Neural progenitor cell (in vitro differentiated cells): ENCODE results near the gene STAC. TPM values are rescaled to one million over a fixed set of nuclear protein-coding genes. Genes with fewer than 3 reads are reported as not detected.

Source experiments
- DNase-seq: peaks from one replicate; pipeline ENCODE4 v3.0.0-alpha.2; 2016; ENCODE audit warnings: low spot score
- H2AFZ ChIP-seq: fragments of 200-600 bp; sonication (generic); replicated peaks from 2 replicates; pipeline ENCODE4 v1.6.1; 2016; ENCODE audit warnings: antibody characterized with exemption
- H3F3A ChIP-seq: fragments of 200-600 bp; sonication (generic); 2 replicates; pipeline ENCODE4 v1.6.1; 2016; ENCODE audit warnings: antibody characterized with exemption, low read depth
- H3K27ac ChIP-seq: fragments of 200-600 bp; sonication (generic); 2 replicates; pipeline ENCODE4 v1.5.1; 2016; ENCODE audit warnings: mild to moderate bottlenecking
- H3K27me3 ChIP-seq: fragments of 200-600 bp; sonication (generic); 2 replicates; pipeline ENCODE4 v1.6.1; 2016; ENCODE audit warnings: mild to moderate bottlenecking, moderate library complexity
- H3K36me3 ChIP-seq: fragments of 200-600 bp; sonication (generic); 2 replicates; pipeline ENCODE4 v1.5.1; 2016
- H3K4me1 ChIP-seq: fragments of 200-600 bp; sonication (generic); 2 replicates; pipeline ENCODE4 v1.6.1; 2016; ENCODE audit warnings: mixed run types
- H3K4me2 ChIP-seq: fragments of 200-600 bp; sonication (generic); 2 replicates; pipeline ENCODE4 v1.6.1; 2016
- H3K4me3 ChIP-seq: fragments of 200-600 bp; sonication (generic); 2 replicates; pipeline ENCODE4 v1.5.1; 2016
- H3K79me2 ChIP-seq: fragments of 200-600 bp; sonication (generic); 2 replicates; pipeline ENCODE4 v1.6.1; 2016; ENCODE audit warnings: low read depth
- H3K9ac ChIP-seq: fragments of 200-600 bp; sonication (generic); 2 replicates; pipeline ENCODE4 v1.6.1; 2016
- H3K9me3 ChIP-seq: fragments of 200-600 bp; sonication (generic); 2 replicates; pipeline ENCODE4 v1.5.1; 2016; ENCODE audit warnings: low read depth
- H4K20me1 ChIP-seq: fragments of 200-600 bp; sonication (generic); 2 replicates; pipeline ENCODE4 v1.6.1; 2016; ENCODE audit warnings: low read depth
- H3K27ac Mint-ChIP-seq: 3 replicates; pipeline ENCODE4 v1.8.0; 2021; ENCODE audit warnings: mixed read lengths
- H3K27me3 Mint-ChIP-seq: 2 replicates; pipeline ENCODE4 v1.8.0; 2022; ENCODE audit warnings: low read depth, mild to moderate bottlenecking, inconsistent platforms, moderate library complexity, mixed read lengths; ENCODE audit not compliant: insufficient read depth
- H3K36me3 Mint-ChIP-seq: 3 replicates; pipeline ENCODE4 v1.8.0; 2021; ENCODE audit warnings: mixed read lengths
- H3K4me1 Mint-ChIP-seq: 3 replicates; pipeline ENCODE4 v1.8.0; 2021; ENCODE audit warnings: mixed read lengths
- H3K4me3 Mint-ChIP-seq: 3 replicates; pipeline ENCODE4 v1.8.0; 2021; ENCODE audit warnings: mild to moderate bottlenecking, moderate library complexity, mixed read lengths
- H3K9me3 Mint-ChIP-seq: 3 replicates; pipeline ENCODE4 v1.8.0; 2020; ENCODE audit warnings: mixed read lengths
- CTCF ChIP-seq: fragments of 200-600 bp; sonication (generic); IDR thresholded peaks from 2 replicates; pipeline ENCODE4 v1.5.1; 2017; ENCODE audit warnings: antibody characterized with exemption, mild to moderate bottlenecking
- EZH2 ChIP-seq: fragments of 200-600 bp; sonication (generic); IDR thresholded peaks from 2 replicates; pipeline ENCODE4 v1.6.1; 2017; ENCODE audit warnings: antibody characterized with exemption, mild to moderate bottlenecking, moderate library complexity
- EZH2phosphoT487 ChIP-seq: fragments of 200-600 bp; sonication (generic); IDR thresholded peaks from 2 replicates; pipeline ENCODE4 v1.6.1; 2017; ENCODE audit warnings: antibody characterized with exemption
- total RNA-seq: library from RNA; depleted of rRNA; stranded (reverse); fragments of >200 nt; gene quantifications from 2 replicates; pipeline ENCODE4 v1.2.3, GENCODE V29; 2015; ENCODE audit warnings: low replicate concordance

The STAC gene, protein sequence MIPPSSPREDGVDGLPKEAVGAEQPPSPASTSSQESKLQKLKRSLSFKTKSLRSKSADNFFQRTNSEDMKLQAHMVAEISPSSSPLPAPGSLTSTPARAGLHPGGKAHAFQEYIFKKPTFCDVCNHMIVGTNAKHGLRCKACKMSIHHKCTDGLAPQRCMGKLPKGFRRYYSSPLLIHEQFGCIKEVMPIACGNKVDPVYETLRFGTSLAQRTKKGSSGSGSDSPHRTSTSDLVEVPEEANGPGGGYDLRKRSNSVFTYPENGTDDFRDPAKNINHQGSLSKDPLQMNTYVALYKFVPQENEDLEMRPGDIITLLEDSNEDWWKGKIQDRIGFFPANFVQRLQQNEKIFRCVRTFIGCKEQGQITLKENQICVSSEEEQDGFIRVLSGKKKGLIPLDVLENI
- total RNA-seq, result 6.5 and 9.6 TPM in 2 replicates

GRCh38 chr3:36380221-36381031 lies at the start of gene STAC:
Gene STAC (plus strand): TSS chr3:36380504. CDS start chr3:36380644, 140 bp downstream.
- Histone ChIP-seq H4K20me1 (no peaks in the 10 kb centered on the region), H3K4me3 (peak within 1 kb of the TSS; percentile 67), H3K4me2 (peak within 1 kb of the TSS; percentile 87), H3K9me3 (no peaks in the 10 kb centered on the region), H3K27me3 (peaks cover 32% of the 10 kb centered on the region), H3K36me3 (no peaks in the 10 kb centered on the region), H2AFZ (peak within 1 kb of the TSS; percentile 93), H3K9ac (no peak within 1 kb of the TSS), H3K79me2 (peaks cover 9% of the 10 kb centered on the region), H3K27ac (no peak within 1 kb of the TSS), H3F3A (no peaks in the 10 kb centered on the region), H3K4me1 (peaks cover 5% of the 10 kb centered on the region)
- H3K9me3 Mint-ChIP-seq, result no peaks in the 10 kb centered on the region
- TF ChIP-seq EZH2 (peak; percentile 27), EZH2phosphoT487 (no peak), CTCF (no peak)
- no peaks in the 10 kb centered on the region for H3K36me3 Mint-ChIP-seq
- H3K4me1 Mint-ChIP-seq, result peaks cover 6% of the 10 kb centered on the region
- DNase-seq, result peak; percentile 85
- H3K4me3 Mint-ChIP-seq, result peak within 1 kb of the TSS; percentile 91
- H3K27ac Mint-ChIP-seq, result no peak within 1 kb of the TSS
- peaks cover 6% of the 10 kb centered on the region for H3K27me3 Mint-ChIP-seq

DNA sequence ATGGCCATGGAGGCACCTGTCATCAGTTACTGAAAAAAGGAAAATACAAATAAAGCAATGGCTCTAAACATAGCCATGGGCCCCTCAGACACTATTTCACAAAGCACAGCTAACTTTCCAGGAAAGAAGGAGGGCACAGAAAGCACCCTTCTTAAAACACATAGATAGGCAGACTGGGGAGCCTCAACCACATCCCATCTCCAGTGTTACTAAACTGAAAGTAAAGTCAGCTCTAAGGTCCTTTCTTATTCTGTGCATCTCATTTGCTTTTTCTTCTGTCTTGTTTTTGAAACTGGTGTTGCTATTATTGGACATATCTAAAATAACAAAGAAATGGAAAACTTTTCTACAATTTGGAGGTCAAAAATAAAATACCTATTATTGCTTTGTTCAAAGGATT lies 48.2 kb upstream of the STAC start:
- no peak overlapping the region for H3K27ac Mint-ChIP-seq
- H3K9me3 ChIP-seq, result no peaks in the 10 kb centered on the region
- no peak for DNase-seq

DNA sequence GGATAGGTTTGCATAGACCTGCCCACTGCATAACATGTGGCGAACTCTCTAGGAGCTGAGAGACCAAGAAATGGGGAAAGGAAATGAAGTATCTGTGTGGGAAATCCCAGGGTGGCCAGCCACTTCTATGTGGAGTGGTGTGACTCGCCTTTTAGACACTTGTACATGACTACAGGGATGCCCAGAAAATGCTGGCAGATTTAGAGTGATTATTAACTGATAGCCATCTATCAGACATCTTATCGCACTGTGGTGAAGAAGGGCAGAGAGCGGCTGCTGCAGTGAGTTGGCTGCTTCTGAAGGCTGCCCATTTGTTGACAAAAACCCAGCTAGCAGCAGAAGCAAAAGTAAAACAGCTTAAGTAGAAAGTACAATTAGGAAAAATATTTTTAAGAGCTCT lies 18.1 kb upstream of the STAC start:
- Histone ChIP-seq H3K36me3 (no peaks in the 10 kb centered on the region), H3K4me2 (no peak overlapping the region)
- no peak for DNase-seq

More for the DNA sequence above, 48.2 kb upstream of the STAC start:
- Mint-ChIP-seq H3K9me3 (peaks cover 2% of the 10 kb centered on the region), H3K4me3 (no peak overlapping the region), H3K36me3 (no peaks in the 10 kb centered on the region), H3K4me1 (peaks cover 2% of the 10 kb centered on the region), H3K27me3 (peaks cover 2% of the 10 kb centered on the region)
- Histone ChIP-seq H3K27me3 (no peaks in the 10 kb centered on the region), H3K4me2 (no peak overlapping the region), H4K20me1 (no peaks in the 10 kb centered on the region), H2AFZ (no peak overlapping the region), H3K27ac (no peak overlapping the region), H3K9ac (no peak overlapping the region), H3K4me3 (no peak overlapping the region), H3F3A (no peaks in the 10 kb centered on the region), H3K36me3 (no peaks in the 10 kb centered on the region), H3K79me2 (no peaks in the 10 kb centered on the region), H3K4me1 (no peaks in the 10 kb centered on the region)
- TF ChIP-seq CTCF, result no peak
- TF ChIP-seq EZH2phosphoT487, result no peak
- no peak for TF ChIP-seq EZH2

More for the DNA sequence above, 18.1 kb upstream of the STAC start:
- Histone ChIP-seq H4K20me1 (no peaks in the 10 kb centered on the region), H3K27me3 (no peaks in the 10 kb centered on the region), H3K27ac (no peak overlapping the region), H3K4me3 (no peak overlapping the region), H3K79me2 (no peaks in the 10 kb centered on the region), H3K9me3 (no peaks in the 10 kb centered on the region), H3F3A (no peaks in the 10 kb centered on the region), H2AFZ (no peak overlapping the region), H3K9ac (no peak overlapping the region), H3K4me1 (no peaks in the 10 kb centered on the region)
- peaks cover 4% of the 10 kb centered on the region for H3K9me3 Mint-ChIP-seq
- no peak overlapping the region for H3K4me3 Mint-ChIP-seq
- no peak overlapping the region for H3K27ac Mint-ChIP-seq
- H3K36me3 Mint-ChIP-seq, result no peaks in the 10 kb centered on the region
- H3K27me3 Mint-ChIP-seq, result peaks cover 2% of the 10 kb centered on the region
- H3K4me1 Mint-ChIP-seq, result peaks cover 9% of the 10 kb centered on the region
- TF ChIP-seq CTCF (no peak), EZH2 (no peak), EZH2phosphoT487 (no peak)
